IPS-NIHi7 (cell line): ENCODE results near the gene SRSF11.
"Not testable (repeated sequence)": the region's sequence is repeated elsewhere in the genome, so short reads cannot be mapped to it uniquely, and the experiment has no call there.

Source experiments
- DNase-seq: peaks from one replicate; pipeline ENCODE4 v3.0.0; 2012; ENCODE audit warnings: mixed read lengths; ENCODE audit errors: extremely low spot score

SRSF11 gene

GRCh38 chr1:70221238-70222121 is at the start of gene SRSF11:
Gene SRSF11 (plus strand): TSS chr1:70221380. CDS start chr1:70221637, 257 bp downstream.
- DNase-seq = peak; percentile 94

GRCh38 chr1:70171512-70171911 is 49.7 kb upstream of the SRSF11 start:
- DNase-seq = no peak

GRCh38 chr1:70185181-70185580 is 36.0 kb upstream of the SRSF11 start:
- not testable (repeated sequence) for DNase-seq

GRCh38 chr1:70188522-70188921 is 32.7 kb upstream of the SRSF11 start:
- no peak for DNase-seq

GRCh38 chr1:70190180-70190579 is 31.0 kb upstream of the SRSF11 start:
- no peak for DNase-seq

- not testable (repeated sequence) for DNase-seq
Measured at GRCh38 chr1:70192446-70192845, 28.7 kb upstream of the SRSF11 start.

- DNase-seq = no peak
Measured at GRCh38 chr1:70194601-70195000, 26.6 kb upstream of the SRSF11 start.

- DNase-seq = no peak
Measured at GRCh38 chr1:70195342-70195741, 25.8 kb upstream of the SRSF11 start.

GRCh38 chr1:70196333-70196732 is 24.8 kb upstream of the SRSF11 start:
- no peak for DNase-seq

GRCh38 chr1:70200065-70200464 is 21.1 kb upstream of the SRSF11 start:
- no peak for DNase-seq

GRCh38 chr1:70202173-70202758 is 18.9 kb upstream of the SRSF11 start:
- DNase-seq = no peak

GRCh38 chr1:70204139-70204538 is 17.0 kb upstream of the SRSF11 start:
- DNase-seq = no peak

GRCh38 chr1:70204600-70204999 is 16.6 kb upstream of the SRSF11 start:
- DNase-seq = no peak

- DNase-seq = no peak
Measured at GRCh38 chr1:70205071-70205433, 16.1 kb upstream of the SRSF11 start.

- peak; percentile 96 for DNase-seq
Measured at GRCh38 chr1:70205434-70206118, 15.6 kb upstream of the SRSF11 start, which contains the start of gene LRRC40. Gene LRRC40 (minus strand): TSS chr1:70205579. CDS start chr1:70205540, 39 bp downstream.

GRCh38 chr1:70206833-70207232 is 14.3 kb upstream of the SRSF11 start:
- DNase-seq = not testable (repeated sequence)

GRCh38 chr1:70207492-70207891 is 13.7 kb upstream of the SRSF11 start:
- no peak for DNase-seq

- no peak for DNase-seq
Measured at GRCh38 chr1:70208292-70208691, 12.9 kb upstream of the SRSF11 start.

- no peak for DNase-seq
Measured at GRCh38 chr1:70210820-70211219, 10.4 kb upstream of the SRSF11 start.

- no peak for DNase-seq
Measured at GRCh38 chr1:70211541-70211940, 9.6 kb upstream of the SRSF11 start.

- no peak for DNase-seq
Measured at GRCh38 chr1:70220015-70220414, 1.2 kb upstream of the SRSF11 start.

- no peak for DNase-seq
Measured at GRCh38 chr1:70220517-70221237, 503 bp upstream of the SRSF11 start.
